Panc1 (cell line): ENCODE data around the gene PHF20. TPM values are rescaled to one million over a fixed set of nuclear protein-coding genes. Genes with fewer than 3 reads are reported as not detected.

Experiments
- ATAC-seq: fragments of 200-7000 bp; cut with Tn5 transposase; 2 replicates; pipeline ENCODE4 v1.9.1; 2020; ENCODE audit warnings: mild to moderate bottlenecking, moderate library complexity
- BruUV-seq: library from RNA; stranded (reverse); fragments of 400-500 nt; replicated peaks from 2 replicates; lab custom pipeline; 2021; lab: Mats Ljungman, UMichigan
- CTCF ChIA-PET: fragments of 300-600 bp; sonication (Branson Sonifier 250); formaldehyde crosslinking; loops from one replicate; lab custom pipeline; 2022; ENCODE audit warnings: antibody characterized with exemption; lab: Charles Lee
- POLR2A ChIA-PET: fragments of 300-600 bp; sonication (Branson Sonifier 250); formaldehyde crosslinking; loops from one replicate; lab custom pipeline; 2022; ENCODE audit warnings: antibody characterized with exemption; lab: Charles Lee
- DNase-seq: peaks from one replicate; pipeline ENCODE4 v3.0.0-alpha.2; 2010; ENCODE audit warnings: low read depth, low spot score
- H3K27ac ChIP-seq: 2 replicates; pipeline ENCODE4 v1.5.1; 2011; ENCODE audit warnings: mild to moderate bottlenecking, low read length, inconsistent platforms
- H3K27me3 ChIP-seq: fragments of 200-500 bp; sonication (Bioruptor generic); 2 replicates; pipeline ENCODE4 v1.6.0; 2014; ENCODE audit warnings: low read length, inconsistent platforms; ENCODE audit not compliant: control insufficient read depth, insufficient read depth
- H3K36me3 ChIP-seq: fragments of 200-500 bp; sonication (Bioruptor generic); 2 replicates; pipeline ENCODE4 v1.5.1; 2014; ENCODE audit warnings: inconsistent platforms, mild to moderate bottlenecking, low read length, moderate library complexity; ENCODE audit not compliant: control insufficient read depth, insufficient read depth
- H3K4me1 ChIP-seq: 2 replicates; pipeline ENCODE4 v1.5.1; 2011; ENCODE audit warnings: inconsistent platforms, mild to moderate bottlenecking, low read length, moderate library complexity; ENCODE audit not compliant: control insufficient read depth, insufficient read depth
- H3K4me3 ChIP-seq, 2 experiments: 2 replicates each; pipeline ENCODE4 v1.5.1; 2011 to 2012; ENCODE audit warnings: low read depth in 2 of 2, low read length in 2 of 2, mild to moderate bottlenecking in 2 of 2, inconsistent platforms in 1 of 2, moderate library complexity in 1 of 2
- H3K9me3 ChIP-seq: fragments of 200-500 bp; sonication (Bioruptor generic); 2 replicates; pipeline ENCODE4 v1.5.1; 2014; ENCODE audit warnings: low read depth, mild to moderate bottlenecking, inconsistent platforms, low read length, moderate library complexity; ENCODE audit not compliant: control insufficient read depth, insufficient read depth
- CTCF ChIP-seq: fragments of 450-650 bp; IDR thresholded peaks from 2 replicates; pipeline ENCODE4 v1.5.1; 2017; ENCODE audit warnings: mild to moderate bottlenecking
- POLR2AphosphoS5 ChIP-seq: IDR thresholded peaks from 2 replicates; pipeline ENCODE4 v1.6.1; 2012; ENCODE audit warnings: mild to moderate bottlenecking, low read depth, low read length, moderate library complexity
- REST ChIP-seq, 2 experiments: IDR thresholded peaks; 2 replicates each; pipeline ENCODE4 v1.6.1; 2011 to 2012; ENCODE audit warnings: low read depth in 2 of 2, control low read depth in 1 of 2, low read length in 1 of 2, mild to moderate bottlenecking in 1 of 2, moderate library complexity in 1 of 2; ENCODE audit not compliant: insufficient read depth in 1 of 2
- SIN3A ChIP-seq: IDR thresholded peaks from 2 replicates; pipeline ENCODE4 v1.6.1; 2012; ENCODE audit warnings: low read depth, mild to moderate bottlenecking, low read length, moderate library complexity, borderline replicate concordance; ENCODE audit not compliant: insufficient read depth
- TCF7L2 ChIP-seq: IDR thresholded peaks from 2 replicates; pipeline ENCODE4 v1.6.1; 2011; ENCODE audit warnings: mild to moderate bottlenecking, low read depth, low read length, inconsistent platforms
- in situ Hi-C: cut with HindIII; loops from 2 replicates; pipeline ENCODE4 v1.10.0; 2016; ENCODE audit warnings: low sequenced_read_pairs, low pct_unique_long_range_greater_than_20kb
- intact Hi-C: fragments of 100-400 bp; cut with micrococcal nuclease; formaldehyde crosslinking; loops from one replicate; pipeline ENCODE4 v1.10.0; 2022; ENCODE audit not compliant: unreplicated experiment
- total RNA-seq: library from RNA; stranded (reverse); gene quantifications from one replicate; pipeline ENCODE4 v1.2.1, GENCODE V29; 2021; ENCODE audit not compliant: unreplicated experiment

Gene PHF20
- total RNA-seq, 1 experiment from 2014 or later, result 51.5 TPM

DNA sequence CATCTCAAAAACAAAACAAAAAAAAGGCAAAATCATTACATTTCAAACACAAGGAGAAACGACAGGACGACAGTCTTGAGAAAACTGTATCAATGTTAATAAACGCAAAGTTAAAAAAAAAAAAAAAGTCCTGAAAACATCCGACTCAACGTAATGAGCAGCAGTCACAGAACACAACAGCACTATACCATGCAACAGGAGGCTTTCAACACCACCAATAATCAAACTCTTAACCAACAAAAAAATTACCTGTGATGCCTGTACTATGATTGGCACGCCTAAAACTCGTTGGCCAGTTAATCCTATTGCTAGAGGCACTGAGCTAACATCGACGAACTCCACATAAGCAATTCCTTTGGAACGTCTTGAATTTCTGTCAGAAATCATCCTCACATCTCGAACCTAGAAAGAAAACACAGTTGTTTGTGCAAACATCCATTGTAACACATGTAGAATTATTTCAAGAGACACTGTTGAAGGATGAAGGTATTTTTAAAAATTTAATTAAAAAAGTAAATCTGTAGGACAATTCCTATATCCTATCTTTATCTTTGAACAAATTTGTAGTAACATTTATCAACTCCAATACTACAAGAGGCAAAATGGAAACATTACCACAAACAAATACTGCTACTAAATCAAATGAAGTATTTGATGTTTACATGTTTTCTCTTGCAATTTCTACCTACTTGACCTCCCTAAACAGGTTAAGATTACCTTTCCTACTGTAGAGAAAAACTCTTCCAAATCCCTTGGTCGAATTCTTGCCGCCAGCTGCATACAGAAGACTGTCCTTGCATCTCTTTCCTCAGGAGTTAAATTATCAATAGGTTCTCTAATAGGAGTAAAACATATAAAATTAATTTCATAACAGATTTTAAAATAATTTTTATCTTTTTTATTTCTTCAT lies 47.2 kb upstream of the PHF20 start:
- DNase-seq (no peak), ATAC-seq (no peak)
- no peaks in the 10 kb centered on the region for H3K4me1 ChIP-seq
- peaks cover 51% of the 10 kb centered on the region for H3K36me3 ChIP-seq
- H3K27ac ChIP-seq, result no peak overlapping the region
- TF ChIP-seq POLR2AphosphoS5 (no peak), TCF7L2 (no peak), CTCF (no peak), SIN3A (no peak), REST (IDR thresholded peaks at IDR 0.05; ENCODE audit: insufficient read depth in 1 of 2, low read depth in 2 of 2, low read length in 1 of 2) (no peak)
- in situ Hi-C loops, result no loop called here
- ChIA-PET POLR2A (interaction anchor here (0.5 to 0.7 kb wide), 2 partner anchors 11 to 14 kb away, joined by 5 read pairs; no protein-coding TSS in a partner anchor), CTCF (no interaction called here)
- H3K9me3 ChIP-seq, result no peaks in the 10 kb centered on the region
- intact Hi-C loops, result no loop called here
- no peak overlapping the region for H3K4me3 ChIP-seq
- H3K27me3 ChIP-seq, result no peaks in the 10 kb centered on the region
- BruUV-seq, result no TSS peak

DNA sequence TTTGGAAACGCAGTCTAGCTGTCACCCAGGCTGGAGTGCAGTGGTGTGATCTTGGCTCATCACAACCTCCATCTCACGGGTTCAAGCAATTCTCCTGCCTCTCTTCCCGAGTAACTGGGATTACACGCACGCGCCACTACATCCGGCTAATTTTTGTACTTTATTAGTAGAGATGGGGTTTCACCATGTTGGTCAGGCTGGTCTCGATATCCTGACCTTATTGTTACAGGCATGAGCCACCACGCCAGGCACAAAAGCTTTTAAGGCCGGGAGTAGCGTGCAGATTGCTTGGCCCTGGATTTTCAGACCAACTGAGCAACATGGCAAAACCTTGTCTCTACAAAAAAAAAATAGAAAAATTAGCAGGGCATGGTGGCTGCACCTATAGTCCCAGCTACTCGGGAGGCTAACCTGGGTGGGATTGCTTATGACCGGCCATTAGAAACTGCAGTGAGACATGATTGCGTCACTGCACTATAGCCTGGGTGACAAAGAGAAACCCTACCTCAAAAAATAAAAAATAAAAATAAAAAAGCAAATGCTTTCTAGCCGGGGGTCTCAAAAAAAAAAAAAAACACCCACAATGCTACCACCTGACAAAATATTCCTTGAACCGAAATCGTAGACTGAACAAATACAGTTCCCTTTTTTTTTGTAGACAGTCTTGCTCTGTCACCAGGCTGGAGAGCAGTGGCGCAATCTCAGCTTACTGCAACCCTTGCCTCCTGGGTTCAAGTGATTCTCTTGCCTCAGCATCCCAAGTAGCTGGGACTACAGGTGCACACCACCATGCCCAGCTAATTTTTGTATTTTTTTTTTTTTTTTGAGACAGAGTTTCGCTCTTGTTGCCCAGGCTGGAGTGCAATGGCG lies 44.7 kb upstream of the PHF20 start:
- CTCF ChIA-PET, result no interaction called here

More for the DNA sequence above, 44.7 kb upstream of the PHF20 start:
- Histone ChIP-seq H3K4me1 (no peaks in the 10 kb centered on the region), H3K27me3 (no peaks in the 10 kb centered on the region), H3K27ac (no peak overlapping the region), H3K36me3 (peaks cover 67% of the 10 kb centered on the region), H3K4me3 (no peak overlapping the region), H3K9me3 (no peaks in the 10 kb centered on the region)
- TF ChIP-seq CTCF (no peak), SIN3A (no peak)
- intact Hi-C loops, result no loop called here
- ATAC-seq, result no peak
- no peak for DNase-seq
- in situ Hi-C loops, result no loop called here
- POLR2A ChIA-PET, result no interaction called here
- BruUV-seq, result no TSS peak
